Loucy (cell line): ENCODE results near the gene MYOM1.

Experiments
- CTCF ChIP-seq: fragments of 200-600 bp; sonication (generic); conservative IDR thresholded peaks from 2 replicates; pipeline ENCODE4 v1.5.1; 2014; ENCODE audit warnings: mild to moderate bottlenecking, antibody characterized with exemption, low read length
- EZH2phosphoT487 ChIP-seq: fragments of 200-600 bp; IDR thresholded peaks from 2 replicates; pipeline ENCODE4 v1.6.1; 2018; ENCODE audit warnings: antibody characterized with exemption, mild to moderate bottlenecking, moderate library complexity, borderline replicate concordance

- no peak for TF ChIP-seq CTCF
- no peak for TF ChIP-seq EZH2phosphoT487
These were observed 164.0 kb downstream of the MYOM1 start for GRCh38 chr18:3055816-3056215.
